ENCODE results near the gene DNALI1.

The DNALI1 gene

GRCh38 chr1:37570528-37571334 is 14.0 kb downstream of the DNALI1 start:
- H3K9me3 ChIP-seq (ENCODE audit: control insufficient read depth, insufficient read depth, low read depth, low read length), result no peaks in the 10 kb centered on the region
- no peak overlapping the region for H3K27ac ChIP-seq (ENCODE audit: extremely low read depth, low read depth, low read length)
- no peaks in the 10 kb centered on the region for H3K4me1 ChIP-seq (ENCODE audit: control insufficient read depth, insufficient read depth, low read length)
- H3K4me3 ChIP-seq (ENCODE audit: low read depth, low read length), result no peak overlapping the region
- peaks cover 31 to 100% of the 10 kb centered on the region in 2 experiments for H3K36me3 ChIP-seq (ENCODE audit: control insufficient read depth in 2 of 2, insufficient read depth in 1 of 2, low read length in 2 of 2)
- CTCF ChIA-PET, result no interaction called here
- POLR2A ChIA-PET, result no interaction called here
- TF ChIP-seq ZNF214 (tag by site-specific recombination; IDR thresholded peaks at IDR 0.05; ENCODE audit: borderline replicate concordance), result no peak
- no peak for TF ChIP-seq ZSCAN16 (tag by site-specific recombination; IDR thresholded peaks at IDR 0.05)
- no peak for TF ChIP-seq ZNF639 (tag by site-specific recombination; IDR thresholded peaks at IDR 0.05)
- TF ChIP-seq GFI1B (tag by site-specific recombination; IDR thresholded peaks at IDR 0.05), result no peak
- TF ChIP-seq ZBTB48 (tag by site-specific recombination; IDR thresholded peaks at IDR 0.05), result no peak
- no peak for TF ChIP-seq ZNF670 (tag by site-specific recombination; IDR thresholded peaks at IDR 0.05; ENCODE audit: low read depth)
- TF ChIP-seq ZNF2 (tag by site-specific recombination; IDR thresholded peaks at IDR 0.05), result no peak
- TF ChIP-seq BCL11A (tag by site-specific recombination; IDR thresholded peaks at IDR 0.05; ENCODE audit: low read depth), result no peak
- TF ChIP-seq ZFP3 (tag by site-specific recombination; IDR thresholded peaks at IDR 0.05; ENCODE audit: low read depth), result no peak
- no peak for TF ChIP-seq ZBTB26 (tag by site-specific recombination; optimal IDR thresholded peaks at IDR 0.05)
- no peak for TF ChIP-seq PRDM6 (tag by site-specific recombination; IDR thresholded peaks at IDR 0.05)
- TF ChIP-seq ZNF518A (tag by site-specific recombination; conservative IDR thresholded peaks at IDR 0.05; ENCODE audit: low read depth), result no peak
- TF ChIP-seq ZNF354C (tag by site-specific recombination; IDR thresholded peaks at IDR 0.05; ENCODE audit: borderline replicate concordance, low read depth), result no peak
- TF ChIP-seq REST (tag by site-specific recombination; IDR thresholded peaks at IDR 0.05), result no peak
- no peak for TF ChIP-seq ZNF488 (tag by site-specific recombination; IDR thresholded peaks at IDR 0.05)
- TF ChIP-seq ZNF791 (tag by site-specific recombination; IDR thresholded peaks at IDR 0.05), result no peak

All from HEK293 (cell line).